Right ventricle myocardium superior (tissue), 1 donor: ENCODE data around the gene FSD2. TPM values are rescaled to one million over a fixed set of nuclear protein-coding genes. Genes with fewer than 3 reads are reported as not detected.

ENCODE experiments used
- ATAC-seq: fragments of 200-7000 bp; cut with Tn5 transposase; one replicate; pipeline ENCODE4 v1.9.1; 2020; ENCODE audit warnings: mild to moderate bottlenecking; ENCODE audit not compliant: poor library complexity
- DNase-seq: peaks from one replicate; pipeline ENCODE4 v3.0.0-alpha.2; 2020
- intact Hi-C: fragments of 100-400 bp; cut with DNase I; formaldehyde crosslinking; loops from one replicate; pipeline ENCODE4 v1.11.2; 2022
- total RNA-seq: library from RNA; stranded (reverse); fragmentation: NEBNext Ultra II Directional; extraction: Animal tissue kit (Norgen Biotek cat#: 25700); gene quantifications from one replicate; pipeline ENCODE4 v1.2.1, GENCODE V29; 2021
- donor health status: DM: no; HTN: yes; CAD: no; lungs with severe emphysema.

FSD2 gene
- total RNA-seq, 1 donor from 2014 or later = 146 TPM

GRCh38 chr15:82764117-82764490 is 41.8 kb downstream of the FSD2 start:
- DNase-seq = no peak
- no peak for ATAC-seq
- intact Hi-C loops = no loop called here

- intact Hi-C loops = no loop called here
- ATAC-seq (no peak), DNase-seq (no peak)
Observed at GRCh38 chr15:82763361-82764116, 42.3 kb downstream of the FSD2 start.

GRCh38 chr15:82751308-82751707 is 54.6 kb downstream of the FSD2 start:
- DNase-seq (no peak), ATAC-seq (no peak)
- intact Hi-C loops = no loop called here

- DNase-seq = no peak
- intact Hi-C loops = no loop called here
- ATAC-seq = peak; percentile 3
Observed at GRCh38 chr15:82750831-82751180, 55.1 kb downstream of the FSD2 start.

GRCh38 chr15:82749951-82750830 is 55.7 kb downstream of the FSD2 start:
- ATAC-seq (peak; percentile 99), DNase-seq (peak; percentile 95)
- intact Hi-C loops = no loop called here

GRCh38 chr15:82748315-82748714 is 57.6 kb downstream of the FSD2 start:
- ATAC-seq (no peak), DNase-seq (no peak)
- intact Hi-C loops = no loop called here

- intact Hi-C loops = no loop called here
- ATAC-seq (no peak), DNase-seq (no peak)
Observed at GRCh38 chr15:82743810-82744209, 62.1 kb downstream of the FSD2 start.

GRCh38 chr15:82742134-82742533 is 63.7 kb downstream of the FSD2 start:
- DNase-seq (no peak), ATAC-seq (no peak)
- intact Hi-C loops = no loop called here

GRCh38 chr15:82739086-82739485 is 66.8 kb downstream of the FSD2 start:
- no peak for DNase-seq
- intact Hi-C loops = no loop called here

GRCh38 chr15:82737975-82738374 is 67.9 kb downstream of the FSD2 start:
- intact Hi-C loops = no loop called here
- ATAC-seq = no peak
- no peak for DNase-seq

More at GRCh38 chr15:82739086-82739485, 66.8 kb downstream of the FSD2 start:
- ATAC-seq = no peak

GRCh38 chr15:82731527-82731926 is 74.3 kb downstream of the FSD2 start:
- intact Hi-C loops = no loop called here
- DNase-seq (no peak), ATAC-seq (no peak)

GRCh38 chr15:82730022-82730530 is 75.8 kb downstream of the FSD2 start:
- intact Hi-C loops = no loop called here
- DNase-seq (no peak), ATAC-seq (no peak)

GRCh38 chr15:82726816-82727215 is 79.1 kb downstream of the FSD2 start:
- no peak for ATAC-seq
- intact Hi-C loops = no loop called here
- no peak for DNase-seq

- no peak for DNase-seq
- intact Hi-C loops = no loop called here
- ATAC-seq = no peak
Observed at GRCh38 chr15:82715003-82715402, 90.9 kb downstream of the FSD2 start.

- DNase-seq (no peak), ATAC-seq (no peak)
- intact Hi-C loops = no loop called here
Observed at GRCh38 chr15:82714016-82714415, 91.9 kb downstream of the FSD2 start.

- DNase-seq (no peak), ATAC-seq (no peak)
- intact Hi-C loops = no loop called here
Observed at GRCh38 chr15:82712036-82712435, 93.8 kb downstream of the FSD2 start.

GRCh38 chr15:82710926-82711490 is 94.9 kb downstream of the FSD2 start:
- ATAC-seq (no peak), DNase-seq (no peak)
- intact Hi-C loops = no loop called here

GRCh38 chr15:82710208-82710555 is 95.7 kb downstream of the FSD2 start:
- ATAC-seq (no peak), DNase-seq (no peak)
- intact Hi-C loops = no loop called here

- intact Hi-C loops = no loop called here
- ATAC-seq (peak; percentile 99), DNase-seq (peak; percentile 87)
Observed at GRCh38 chr15:82709421-82710207, 96.3 kb downstream of the FSD2 start, which contains the start of gene AP3B2. TSS of gene AP3B2 (minus strand) at chr15:82709875. CDS start at chr15:82709706, 169 bp downstream.
